ENCODE measurements around the gene NUCB1. TPM values are rescaled to one million over a fixed set of nuclear protein-coding genes. Genes with fewer than 3 reads are reported as not detected.
"Not testable (repeated sequence)": the region's sequence is repeated elsewhere in the genome, so short reads cannot be mapped to it uniquely, and the experiment has no call there.

Gene NUCB1
- total RNA-seq, 2 donors from 2014 or later, result 129 to 170 TPM

DNA sequence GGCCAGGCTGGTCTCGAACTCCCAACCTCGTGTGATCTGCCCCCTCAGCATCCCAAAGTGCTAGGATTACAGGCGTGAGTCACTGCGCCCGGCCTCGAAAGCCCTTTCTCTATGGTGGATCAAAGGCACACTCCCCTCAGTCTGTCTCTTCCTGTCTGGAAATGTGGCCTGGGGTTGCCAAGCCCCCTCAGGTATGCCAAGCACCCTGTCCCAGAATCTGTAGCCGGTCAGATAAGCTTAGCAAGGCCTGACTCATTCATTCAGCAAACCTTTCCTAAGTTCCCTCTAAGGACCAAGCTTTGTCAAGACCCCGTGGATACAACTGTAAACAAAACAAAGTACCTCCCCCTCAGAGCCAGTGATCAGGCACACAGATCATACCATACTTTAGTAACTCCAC, 14.1 kb downstream of the NUCB1 start:
- peaks cover 13 to 21% of the 10 kb centered on the region in 2 donors for H3K36me3 ChIP-seq (replicated peaks in 1 of 2; ENCODE audit: insufficient read depth in 1 of 2, low read depth in 2 of 2)
- DNase-seq (no peak), ATAC-seq (no peak)
- 88 to 94% methylated on average over 4 to 8 of the region's 8 CpGs for WGBS, 2 donors
- H3K9me3 ChIP-seq, result no peaks in the 10 kb centered on the region
- intact Hi-C loops (cut with DNase I), result no loop called here
- H3K4me3 ChIP-seq, result no peak overlapping the region
- H3K27ac ChIP-seq, result no peak overlapping the region
- TF ChIP-seq POLR2A (IDR thresholded peaks at IDR 0.05), result no peak
- TF ChIP-seq, protein P1, sequence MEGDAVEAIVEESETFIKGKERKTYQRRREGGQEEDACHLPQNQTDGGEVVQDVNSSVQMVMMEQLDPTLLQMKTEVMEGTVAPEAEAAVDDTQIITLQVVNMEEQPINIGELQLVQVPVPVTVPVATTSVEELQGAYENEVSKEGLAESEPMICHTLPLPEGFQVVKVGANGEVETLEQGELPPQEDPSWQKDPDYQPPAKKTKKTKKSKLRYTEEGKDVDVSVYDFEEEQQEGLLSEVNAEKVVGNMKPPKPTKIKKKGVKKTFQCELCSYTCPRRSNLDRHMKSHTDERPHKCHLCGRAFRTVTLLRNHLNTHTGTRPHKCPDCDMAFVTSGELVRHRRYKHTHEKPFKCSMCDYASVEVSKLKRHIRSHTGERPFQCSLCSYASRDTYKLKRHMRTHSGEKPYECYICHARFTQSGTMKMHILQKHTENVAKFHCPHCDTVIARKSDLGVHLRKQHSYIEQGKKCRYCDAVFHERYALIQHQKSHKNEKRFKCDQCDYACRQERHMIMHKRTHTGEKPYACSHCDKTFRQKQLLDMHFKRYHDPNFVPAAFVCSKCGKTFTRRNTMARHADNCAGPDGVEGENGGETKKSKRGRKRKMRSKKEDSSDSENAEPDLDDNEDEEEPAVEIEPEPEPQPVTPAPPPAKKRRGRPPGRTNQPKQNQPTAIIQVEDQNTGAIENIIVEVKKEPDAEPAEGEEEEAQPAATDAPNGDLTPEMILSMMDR (IDR thresholded peaks at IDR 0.05), result no peak
- no peaks in the 10 kb centered on the region for H3K27me3 ChIP-seq
- H3K4me1 ChIP-seq, result no peaks in the 10 kb centered on the region

DNA sequence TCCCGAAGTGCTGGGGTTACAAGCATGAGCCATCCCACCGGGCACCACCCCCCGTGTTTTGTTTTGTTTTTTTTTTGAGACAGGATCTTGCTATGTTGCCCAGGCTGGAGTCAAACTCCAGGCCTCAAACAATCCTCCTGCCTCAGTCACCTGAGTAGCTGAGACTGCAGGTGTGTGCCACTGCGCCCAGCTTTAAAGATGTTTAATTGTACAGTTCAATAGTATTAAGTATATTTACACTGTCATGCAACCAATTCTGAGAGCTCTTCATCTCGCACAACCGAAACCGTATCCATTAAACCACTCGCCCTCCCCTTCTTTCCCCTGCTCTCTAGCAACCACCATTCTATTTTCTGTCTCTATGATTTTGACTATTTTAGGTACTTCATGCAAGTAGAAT, 15.6 kb downstream of the NUCB1 start:
- 82 to 90% methylated on average over 8 of the region's 8 CpGs for WGBS, 2 donors
- no peak overlapping the region for H3K4me3 ChIP-seq
- no peak for ATAC-seq
- DNase-seq, result no peak
- no peak overlapping the region for H3K27ac ChIP-seq
- H3K9me3 ChIP-seq, result no peaks in the 10 kb centered on the region
- H3K36me3 ChIP-seq (replicated peaks in 1 of 2; ENCODE audit: insufficient read depth in 1 of 2, low read depth in 2 of 2), result peaks cover 13 to 23% of the 10 kb centered on the region in 2 donors
- TF ChIP-seq POLR2A (IDR thresholded peaks at IDR 0.05), result no peak
- TF ChIP-seq, protein P1 (IDR thresholded peaks at IDR 0.05), result no peak
- H3K27me3 ChIP-seq, result no peaks in the 10 kb centered on the region
- no peaks in the 10 kb centered on the region for H3K4me1 ChIP-seq
- intact Hi-C loops (cut with DNase I), result no loop called here

DNA sequence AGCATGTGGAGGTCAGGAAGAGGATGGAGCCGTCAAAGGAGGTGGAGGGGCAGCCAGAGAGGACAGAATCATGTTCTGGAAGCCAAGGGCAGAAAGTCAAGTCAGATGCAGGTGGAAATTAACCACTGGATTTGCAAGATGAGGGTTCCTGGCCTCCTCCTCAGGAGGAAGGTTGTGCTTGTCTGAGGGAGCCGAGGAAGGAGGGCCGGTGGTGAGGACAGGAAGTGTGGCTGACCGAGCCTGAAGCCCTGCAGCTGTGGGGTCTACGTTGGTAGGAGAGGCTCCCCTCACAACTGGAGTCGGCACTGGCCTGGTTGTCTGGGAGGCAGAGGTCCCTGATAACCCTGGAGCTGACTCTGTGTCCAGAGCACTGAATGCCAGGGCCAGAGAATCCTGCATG, 18.0 kb downstream of the NUCB1 start:
- TF ChIP-seq, protein P1 (IDR thresholded peaks at IDR 0.05), result no peak
- no peak for TF ChIP-seq POLR2A (IDR thresholded peaks at IDR 0.05)
- 77 to 97% methylated on average over 5 to 6 of the region's 6 CpGs for WGBS, 2 donors
- H3K36me3 ChIP-seq (replicated peaks in 1 of 2; ENCODE audit: insufficient read depth in 1 of 2, low read depth in 2 of 2), result peaks cover 16 to 22% of the 10 kb centered on the region in 2 donors

DNA sequence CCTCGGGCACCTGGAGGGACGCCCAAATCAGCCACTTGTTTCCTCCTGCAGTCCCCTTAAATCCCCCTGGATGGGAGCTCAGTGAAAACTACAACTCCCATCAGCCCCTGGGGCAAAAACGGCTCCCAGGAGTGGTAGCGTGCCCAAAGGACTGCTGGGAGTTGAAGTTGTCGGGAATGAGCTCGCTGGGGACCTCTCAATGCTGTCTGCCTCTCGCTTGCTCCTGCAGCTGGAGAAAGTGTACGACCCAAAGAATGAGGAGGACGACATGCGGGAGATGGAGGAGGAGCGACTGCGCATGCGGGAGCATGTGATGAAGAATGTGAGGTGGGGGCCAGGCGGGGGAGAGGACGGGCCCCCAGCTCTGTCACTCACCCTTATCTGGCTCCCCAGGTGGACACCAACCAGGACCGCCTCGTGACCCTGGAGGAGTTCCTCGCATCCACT, 18.7 kb downstream of the NUCB1 start:
- no peaks in the 10 kb centered on the region for H3K4me1 ChIP-seq
- intact Hi-C loops (cut with DNase I), result no loop called here
- H3K9me3 ChIP-seq, result no peaks in the 10 kb centered on the region
- TF ChIP-seq, protein P1 (IDR thresholded peaks at IDR 0.05), result no peak
- TF ChIP-seq POLR2A (IDR thresholded peaks at IDR 0.05), result no peak
- no peak for ATAC-seq
- peaks cover 16 to 18% of the 10 kb centered on the region in 2 donors for H3K36me3 ChIP-seq (replicated peaks in 1 of 2; ENCODE audit: insufficient read depth in 1 of 2, low read depth in 2 of 2)
- no peak for DNase-seq
- H3K4me3 ChIP-seq, result no peak overlapping the region
- WGBS, 2 donors, result 92 to 93% methylated on average over 16 to 18 of the region's 18 CpGs
- H3K27ac ChIP-seq, result no peak overlapping the region
- no peaks in the 10 kb centered on the region for H3K27me3 ChIP-seq

More for the DNA sequence above, 18.0 kb downstream of the NUCB1 start:
- no peaks in the 10 kb centered on the region for H3K4me1 ChIP-seq
- H3K4me3 ChIP-seq, result no peak overlapping the region
- H3K9me3 ChIP-seq, result no peaks in the 10 kb centered on the region
- intact Hi-C loops (cut with DNase I), result no loop called here
- ATAC-seq, result no peak
- H3K27me3 ChIP-seq, result no peaks in the 10 kb centered on the region
- no peak overlapping the region for H3K27ac ChIP-seq
- no peak for DNase-seq

DNA sequence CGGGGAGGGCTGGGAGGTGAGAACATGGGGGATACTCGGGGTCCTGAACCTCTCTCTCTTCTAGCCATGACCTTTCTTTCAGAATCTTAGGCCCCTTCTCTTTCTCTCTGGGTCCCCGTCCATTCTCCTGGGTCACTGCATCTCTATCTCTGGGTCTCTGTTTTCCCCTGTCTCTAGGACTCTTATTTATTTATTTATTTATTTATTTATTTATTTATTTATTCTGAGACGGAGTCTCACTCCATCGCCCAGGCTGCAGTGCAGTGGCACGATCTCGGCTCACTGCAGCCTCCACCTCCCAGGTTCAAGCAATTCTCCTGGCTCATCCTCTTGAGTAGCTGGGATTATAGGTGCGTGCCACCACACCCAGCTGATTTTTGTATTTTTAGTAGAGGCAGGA, 19.2 kb downstream of the NUCB1 start:
- ATAC-seq; H3K9me3 ChIP-seq; DNase-seq; intact Hi-C loops (cut with DNase I); H3K27ac ChIP-seq; H3K27me3 ChIP-seq; H3K4me3 ChIP-seq; H3K4me1 ChIP-seq: not testable (repeated sequence)
- H3K36me3 ChIP-seq (replicated peaks in 1 of 2; ENCODE audit: insufficient read depth in 1 of 2, low read depth in 2 of 2), result peaks cover 11 to 16% of the 10 kb centered on the region in 2 donors
- 91 to 93% methylated on average over 8 of the region's 8 CpGs for WGBS, 2 donors

Measured in body of pancreas (tissue), 4 donors.